ENCODE results near the gene MPPED1.

- no peak for TF ChIP-seq CTCF (IDR thresholded peaks at IDR 0.05)
- no peak for TF ChIP-seq POLR2A (IDR thresholded peaks at IDR 0.05)
- no peak for TF ChIP-seq POLR2AphosphoS5 (IDR thresholded peaks at IDR 0.05)
- no peak for TF ChIP-seq EP300 (IDR thresholded peaks at IDR 0.05)
Observed at GRCh38 chr22:43476751-43477725, 65.2 kb downstream of the MPPED1 start.

Measured in upper lobe of left lung (tissue), 4 donors.